ENCODE data around the gene ZNF705A. TPM values are rescaled to one million over a fixed set of nuclear protein-coding genes. Genes with fewer than 3 reads are reported as not detected.
"Not testable (repeated sequence)": the region's sequence is repeated elsewhere in the genome, so short reads cannot be mapped to it uniquely, and the experiment has no call there.

Gene ZNF705A
- total and polyA plus RNA-seq, 2 experiments from 2014 or later: not detected

GRCh38 chr12:8127138-8127537 is 29.7 kb upstream of the ZNF705A start (continued):
- no peak for TF ChIP-seq ZNF462 (CRISPR knock-in tag; IDR thresholded peaks at IDR 0.05)
- TF ChIP-seq JUNB (IDR thresholded peaks at IDR 0.05; ENCODE audit: unreplicated experiment): no peak
- no peak for TF ChIP-seq ZNF114 (CRISPR knock-in tag; IDR thresholded peaks at IDR 0.05)
- no peak for TF ChIP-seq NANOG (IDR thresholded peaks at IDR 0.05; ENCODE audit: borderline replicate concordance)
- no peak for TF ChIP-seq CTCF (conservative IDR thresholded peaks at IDR 0.05; ENCODE audit: low read depth in 2 of 2)

- not testable (repeated sequence) for H3K79me2 ChIP-seq (replicated peaks; ENCODE audit: insufficient read depth); H4K20me1 ChIP-seq (replicated peaks; ENCODE audit: insufficient read depth); H3K4me2 ChIP-seq; H3K9me3 Mint-ChIP-seq; H3K36me3 Mint-ChIP-seq (ENCODE audit: low read depth); H3K27ac ChIP-seq (ENCODE audit: low read depth); H3K9me2 ChIP-seq (ENCODE audit: insufficient read depth); H3K4me3 ChIP-seq; H3K27me3 Mint-ChIP-seq (ENCODE audit: insufficient read depth, low read depth, poor library complexity); H3K27me3 ChIP-seq (ENCODE audit: insufficient read depth); H3K4me1 Mint-ChIP-seq; H3K36me3 ChIP-seq (ENCODE audit: insufficient read depth); H3K4me3 Mint-ChIP-seq; H2AFZ ChIP-seq; H3F3A ChIP-seq (replicated peaks; ENCODE audit: low read depth); H3K4me1 ChIP-seq (ENCODE audit: insufficient read depth); DNase-seq (ENCODE audit: low spot score); H3K27ac Mint-ChIP-seq; ATAC-seq
Measured at GRCh38 chr12:8133636-8134397, 23.0 kb upstream of the ZNF705A start.

- 0 out of 3 replicates have a peak, but pooled peaks have one; percentile 26 for ATAC-seq
- not testable (repeated sequence) for H3K27ac Mint-ChIP-seq, H3K9me3 Mint-ChIP-seq
Measured at GRCh38 chr12:8134398-8134930, 22.4 kb upstream of the ZNF705A start.

GRCh38 chr12:8141647-8142046 is 15.2 kb upstream of the ZNF705A start:
- Histone ChIP-seq H3K4me1 (ENCODE audit: insufficient read depth) (peaks cover 15% of the 10 kb centered on the region), H3K36me3 (ENCODE audit: insufficient read depth) (0 out of 2 replicates have a peak, but pooled peaks cover 12% of the 10 kb centered on the region)
- H3K9me2 ChIP-seq (ENCODE audit: insufficient read depth); H3K27ac Mint-ChIP-seq; H3K4me3 Mint-ChIP-seq; H3K27me3 Mint-ChIP-seq (ENCODE audit: insufficient read depth, low read depth, poor library complexity); H3K27me3 ChIP-seq (ENCODE audit: insufficient read depth); H2AFZ ChIP-seq; H3F3A ChIP-seq (replicated peaks; ENCODE audit: low read depth); H3K4me3 ChIP-seq; H3K27ac ChIP-seq (ENCODE audit: low read depth); H3K79me2 ChIP-seq (replicated peaks; ENCODE audit: insufficient read depth); ATAC-seq; H4K20me1 ChIP-seq (replicated peaks; ENCODE audit: insufficient read depth); DNase-seq (ENCODE audit: low spot score); H3K4me2 ChIP-seq: not testable (repeated sequence)
- H3K9me3 Mint-ChIP-seq: peaks cover 21% of the 10 kb centered on the region
- H3K4me1 Mint-ChIP-seq: peaks cover 17% of the 10 kb centered on the region
- peaks cover 17% of the 10 kb centered on the region for H3K36me3 Mint-ChIP-seq (ENCODE audit: low read depth)

More at GRCh38 chr12:8134398-8134930, 22.4 kb upstream of the ZNF705A start:
- H3K4me1 Mint-ChIP-seq; H3K4me1 ChIP-seq (ENCODE audit: insufficient read depth); H3K9me2 ChIP-seq (ENCODE audit: insufficient read depth); H3K4me3 Mint-ChIP-seq; H3F3A ChIP-seq (replicated peaks; ENCODE audit: low read depth); H4K20me1 ChIP-seq (replicated peaks; ENCODE audit: insufficient read depth); H3K27me3 ChIP-seq (ENCODE audit: insufficient read depth); H3K27me3 Mint-ChIP-seq (ENCODE audit: insufficient read depth, low read depth, poor library complexity); H3K27ac ChIP-seq (ENCODE audit: low read depth); H3K36me3 ChIP-seq (ENCODE audit: insufficient read depth); H2AFZ ChIP-seq; H3K36me3 Mint-ChIP-seq (ENCODE audit: low read depth); H3K4me2 ChIP-seq; H3K79me2 ChIP-seq (replicated peaks; ENCODE audit: insufficient read depth); H3K4me3 ChIP-seq; DNase-seq (ENCODE audit: low spot score): not testable (repeated sequence)
